ENCODE data around the gene CCDC71. TPM values are rescaled to one million over a fixed set of nuclear protein-coding genes. Genes with fewer than 3 reads are reported as not detected.

The CCDC71 gene
- polyA plus RNA-seq, 3 donors: 1.0 to 11.2 (median 1.2) TPM

DNA sequence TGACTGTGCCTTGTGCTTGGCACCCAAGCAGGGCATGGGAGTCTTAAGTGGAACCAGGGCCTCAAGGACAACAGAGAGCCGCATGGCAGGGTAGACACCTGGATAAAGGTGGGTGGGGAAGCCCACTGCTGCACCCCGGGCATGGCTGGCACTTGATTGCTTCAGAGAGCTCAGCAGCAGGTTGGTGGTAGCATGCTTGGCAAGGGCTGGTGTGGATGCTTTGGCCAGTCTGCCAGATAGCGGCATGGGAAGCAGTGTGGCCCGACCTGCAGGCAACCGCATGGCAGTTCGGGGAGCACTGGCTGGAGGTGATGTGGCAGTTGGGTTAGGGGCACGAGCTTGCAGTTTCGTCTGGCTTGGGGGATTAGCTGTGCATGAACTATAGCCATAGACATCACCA is 2.5 kb downstream of the CCDC71 start:
- H3K27ac ChIP-seq (ENCODE audit: low read depth in 1 of 2, low read length in 2 of 2): no peak overlapping the region
- H3K79me2 ChIP-seq (ENCODE audit: insufficient read depth, low read length): peaks cover 40% of the 10 kb centered on the region
- H2AFZ ChIP-seq (ENCODE audit: insufficient read depth, low read depth, low read length, poor library complexity, severe bottlenecking): no peak overlapping the region
- Mint-ChIP-seq H3K4me1 (peaks cover 32% of the 10 kb centered on the region), H3K27me3 (ENCODE audit: low read depth in 3 of 3) (peaks cover 0 to 6% (median 2%) of the 10 kb centered on the region in 3 donors), H3K36me3 (peaks cover 22 to 47% of the 10 kb centered on the region in 2 donors), H3K9me3 (peaks cover 0 to 14% (median 6%) of the 10 kb centered on the region in 7 donors), H3K4me3 (no peak overlapping the region), H3K27ac (no peak overlapping the region)
- H4K20me1 ChIP-seq (ENCODE audit: insufficient read depth, low read length): peaks cover 35% of the 10 kb centered on the region
- intact Hi-C loops (cut with micrococcal nuclease): no loop called here
- DNase-seq: peak in 1 of 3 donors; percentile 3
- WGBS (ENCODE audit: insufficient coverage): 96% methylated on average over 8 of the region's 8 CpGs
- H3K36me3 ChIP-seq (replicated peaks in 1 of 2; ENCODE audit: control insufficient read depth in 1 of 2, insufficient read depth in 2 of 2, low read length in 2 of 2): peaks cover 13 to 30% of the 10 kb centered on the region in 2 donors
- TF ChIP-seq, protein P1, sequence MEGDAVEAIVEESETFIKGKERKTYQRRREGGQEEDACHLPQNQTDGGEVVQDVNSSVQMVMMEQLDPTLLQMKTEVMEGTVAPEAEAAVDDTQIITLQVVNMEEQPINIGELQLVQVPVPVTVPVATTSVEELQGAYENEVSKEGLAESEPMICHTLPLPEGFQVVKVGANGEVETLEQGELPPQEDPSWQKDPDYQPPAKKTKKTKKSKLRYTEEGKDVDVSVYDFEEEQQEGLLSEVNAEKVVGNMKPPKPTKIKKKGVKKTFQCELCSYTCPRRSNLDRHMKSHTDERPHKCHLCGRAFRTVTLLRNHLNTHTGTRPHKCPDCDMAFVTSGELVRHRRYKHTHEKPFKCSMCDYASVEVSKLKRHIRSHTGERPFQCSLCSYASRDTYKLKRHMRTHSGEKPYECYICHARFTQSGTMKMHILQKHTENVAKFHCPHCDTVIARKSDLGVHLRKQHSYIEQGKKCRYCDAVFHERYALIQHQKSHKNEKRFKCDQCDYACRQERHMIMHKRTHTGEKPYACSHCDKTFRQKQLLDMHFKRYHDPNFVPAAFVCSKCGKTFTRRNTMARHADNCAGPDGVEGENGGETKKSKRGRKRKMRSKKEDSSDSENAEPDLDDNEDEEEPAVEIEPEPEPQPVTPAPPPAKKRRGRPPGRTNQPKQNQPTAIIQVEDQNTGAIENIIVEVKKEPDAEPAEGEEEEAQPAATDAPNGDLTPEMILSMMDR (IDR thresholded peaks at IDR 0.05): no peak
- H3K4me1 ChIP-seq (ENCODE audit: control insufficient read depth in 1 of 2, insufficient read depth in 2 of 2, low read length in 2 of 2): peaks cover 26 to 49% of the 10 kb centered on the region in 2 donors
- no peaks in the 10 kb centered on the region for H3K27me3 ChIP-seq (ENCODE audit: control insufficient read depth in 2 of 2, insufficient read depth in 2 of 2, low read length in 2 of 2)
- H3K9me3 ChIP-seq (replicated peaks in 1 of 2; ENCODE audit: control insufficient read depth in 1 of 2, insufficient read depth in 1 of 2, low read length in 2 of 2): peaks cover 0 to 7% of the 10 kb centered on the region in 2 donors
- H3K9ac ChIP-seq (ENCODE audit: insufficient read depth, low read length, poor library complexity, severe bottlenecking): no peak overlapping the region
- no peak overlapping the region for H3K4me3 ChIP-seq (replicated peaks in 1 of 3; ENCODE audit: low read depth in 2 of 3, low read length in 3 of 3)
- no peak overlapping the region for H3K4me2 ChIP-seq (replicated peaks; ENCODE audit: extremely low read depth, low read length, poor library complexity, severe bottlenecking)

DNA sequence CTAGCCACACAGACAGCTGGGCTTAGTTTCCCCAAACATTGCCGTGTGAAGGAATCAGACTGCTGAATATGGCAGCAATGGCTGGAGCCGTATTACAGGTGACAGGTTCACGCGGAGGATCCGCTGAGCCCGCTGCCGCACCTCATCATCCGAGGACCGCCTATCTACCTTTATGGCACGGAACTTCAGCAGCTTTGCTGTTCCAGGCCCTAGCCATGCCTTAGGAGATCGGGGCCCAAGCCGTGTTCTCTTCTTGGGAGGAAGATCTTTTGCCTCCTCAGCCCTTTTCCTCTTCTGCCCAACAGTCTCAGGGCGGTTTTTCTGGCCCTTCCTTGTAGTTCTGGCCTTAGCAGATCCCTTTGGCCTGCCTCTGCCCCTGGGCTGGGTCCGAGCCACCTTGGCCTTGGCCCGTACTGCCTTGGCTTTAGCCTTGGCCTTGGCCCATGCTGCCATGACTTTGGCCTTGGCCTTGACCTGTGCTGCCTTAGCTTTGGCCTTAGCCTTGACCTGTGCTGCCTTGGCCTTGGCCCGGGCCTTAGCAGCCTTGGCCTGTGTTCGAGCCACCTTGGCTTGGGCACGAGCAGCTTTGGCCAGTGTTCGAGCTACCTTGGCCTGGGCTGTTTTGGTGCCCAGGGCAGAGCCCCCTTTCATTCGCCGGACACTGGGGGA is 3.2 kb downstream of the CCDC71 start:
- Mint-ChIP-seq H3K4me1 (peaks cover 34% of the 10 kb centered on the region), H3K27ac (no peak overlapping the region), H3K36me3 (peaks cover 22 to 47% of the 10 kb centered on the region in 2 donors), H3K4me3 (no peak overlapping the region), H3K27me3 (ENCODE audit: low read depth in 3 of 3) (peaks cover 0 to 2% (median 0%) of the 10 kb centered on the region in 3 donors), H3K9me3 (peaks cover 0 to 14% (median 6%) of the 10 kb centered on the region in 7 donors)
- Histone ChIP-seq H3K9me3 (replicated peaks in 1 of 2; ENCODE audit: control insufficient read depth in 1 of 2, insufficient read depth in 1 of 2, low read length in 2 of 2) (peaks cover 0 to 7% of the 10 kb centered on the region in 2 donors), H3K79me2 (ENCODE audit: insufficient read depth, low read length) (peaks cover 40% of the 10 kb centered on the region), H3K4me1 (ENCODE audit: control insufficient read depth in 1 of 2, insufficient read depth in 2 of 2, low read length in 2 of 2) (peaks cover 26 to 49% of the 10 kb centered on the region in 2 donors), H2AFZ (ENCODE audit: insufficient read depth, low read depth, low read length, poor library complexity, severe bottlenecking) (no peak overlapping the region), H4K20me1 (ENCODE audit: insufficient read depth, low read length) (peaks cover 35% of the 10 kb centered on the region), H3K4me2 (replicated peaks; ENCODE audit: extremely low read depth, low read length, poor library complexity, severe bottlenecking) (no peak overlapping the region), H3K27me3 (ENCODE audit: control insufficient read depth in 2 of 2, insufficient read depth in 2 of 2, low read length in 2 of 2) (no peaks in the 10 kb centered on the region), H3K27ac (ENCODE audit: low read depth in 1 of 2, low read length in 2 of 2) (no peak overlapping the region), H3K36me3 (replicated peaks in 1 of 2; ENCODE audit: control insufficient read depth in 1 of 2, insufficient read depth in 2 of 2, low read length in 2 of 2) (peaks cover 13 to 30% of the 10 kb centered on the region in 2 donors), H3K9ac (ENCODE audit: insufficient read depth, low read length, poor library complexity, severe bottlenecking) (no peak overlapping the region), H3K4me3 (replicated peaks in 1 of 3; ENCODE audit: low read depth in 2 of 3, low read length in 3 of 3) (no peak overlapping the region)
- TF ChIP-seq, protein P1 (IDR thresholded peaks at IDR 0.05): no peak
- intact Hi-C loops (cut with micrococcal nuclease): no loop called here
- WGBS (ENCODE audit: insufficient coverage): 95% methylated on average over 21 of the region's 21 CpGs
- DNase-seq: no peak

Measured in CD14-positive monocyte (primary cell).